H9 (cell line): Measurements from ENCODE around the gene KLHL13. TPM values are rescaled to one million over a fixed set of nuclear protein-coding genes. Genes with fewer than 3 reads are reported as not detected.

Source experiments
- DNase-seq: peaks from one replicate; pipeline ENCODE4 v3.0.0-alpha.2; 2017
- H2AFZ ChIP-seq: one replicate; pipeline ENCODE4 v1.6.1; 2013; ENCODE audit warnings: mild to moderate bottlenecking, low read length, control low read depth, moderate library complexity
- H2AK5ac ChIP-seq: 2 replicates; pipeline ENCODE4 v1.6.1; 2013; ENCODE audit warnings: low read length, control low read depth, mixed read lengths; ENCODE audit not compliant: insufficient read length
- H2BK120ac ChIP-seq: one replicate; pipeline ENCODE4 v1.6.1; 2013; ENCODE audit warnings: low read depth, mild to moderate bottlenecking, low read length, control low read depth, inconsistent platforms; ENCODE audit not compliant: poor library complexity, severe bottlenecking
- H2BK12ac ChIP-seq: 2 replicates; pipeline ENCODE4 v1.6.1; 2013; ENCODE audit warnings: low read length, control low read depth, mixed read lengths, low read depth; ENCODE audit not compliant: insufficient read length
- H2BK15ac ChIP-seq: 2 replicates; pipeline ENCODE4 v1.6.1; 2013; ENCODE audit warnings: low read depth, low read length, control low read depth
- H2BK20ac ChIP-seq: one replicate; pipeline ENCODE4 v1.6.1; 2013; ENCODE audit warnings: low read depth, mild to moderate bottlenecking, low read length, control low read depth, inconsistent platforms; ENCODE audit not compliant: poor library complexity, severe bottlenecking
- H2BK5ac ChIP-seq: 2 replicates; pipeline ENCODE4 v1.6.1; 2013; ENCODE audit warnings: low read length, control low read depth, mixed read lengths; ENCODE audit not compliant: insufficient read length
- H3K14ac ChIP-seq: 2 replicates; pipeline ENCODE4 v1.6.1; 2013; ENCODE audit warnings: low read length, control low read depth; ENCODE audit not compliant: insufficient read depth
- H3K18ac ChIP-seq: 2 replicates; pipeline ENCODE4 v1.6.1; 2013; ENCODE audit warnings: low read depth, mild to moderate bottlenecking, mixed read lengths, low read length, control low read depth; ENCODE audit not compliant: insufficient read length
- H3K23ac ChIP-seq: 2 replicates; pipeline ENCODE4 v1.6.1; 2013; ENCODE audit warnings: low read length, control low read depth, mixed read lengths, low read depth; ENCODE audit not compliant: insufficient read length
- H3K23me2 ChIP-seq: 2 replicates; pipeline ENCODE4 v1.6.1; 2013; ENCODE audit warnings: low read depth, mild to moderate bottlenecking, mixed read lengths, low read length, control low read depth; ENCODE audit not compliant: insufficient read length, poor library complexity, severe bottlenecking
- H3K27ac ChIP-seq: 2 replicates; pipeline ENCODE4 v1.5.1; 2013; ENCODE audit warnings: low read length, control low read depth, mixed read lengths, low read depth; ENCODE audit not compliant: insufficient read length
- H3K27me3 ChIP-seq: 2 replicates; pipeline ENCODE4 v1.6.1; 2013; ENCODE audit warnings: low read length, control low read depth, inconsistent platforms; ENCODE audit not compliant: insufficient read depth
- H3K4ac ChIP-seq: 2 replicates; pipeline ENCODE4 v1.6.1; 2013; ENCODE audit warnings: low read depth, mild to moderate bottlenecking, control low read depth, inconsistent platforms, low read length, moderate library complexity
- H3K4me1 ChIP-seq: 2 replicates; pipeline ENCODE4 v1.6.1; 2013; ENCODE audit warnings: low read length, control low read depth, inconsistent platforms; ENCODE audit not compliant: insufficient read depth
- H3K4me2 ChIP-seq: 2 replicates; pipeline ENCODE4 v1.6.1; 2013; ENCODE audit warnings: low read length, control low read depth, mixed read lengths; ENCODE audit not compliant: insufficient read length, insufficient read depth
- H3K56ac ChIP-seq: 2 replicates; pipeline ENCODE4 v1.6.1; 2013; ENCODE audit warnings: low read depth, mild to moderate bottlenecking, mixed read lengths, low read length, control low read depth; ENCODE audit not compliant: insufficient read length
- H3K79me1 ChIP-seq: 2 replicates; pipeline ENCODE4 v1.6.1; 2013; ENCODE audit warnings: low read depth, mild to moderate bottlenecking, moderate library complexity, low read length, control low read depth, inconsistent platforms; ENCODE audit not compliant: insufficient read depth, poor library complexity, severe bottlenecking
- H3K79me2 ChIP-seq: 2 replicates; pipeline ENCODE4 v1.6.1; 2013; ENCODE audit warnings: low read length, control low read depth, inconsistent platforms; ENCODE audit not compliant: insufficient read depth
- H3K9ac ChIP-seq: 2 replicates; pipeline ENCODE4 v1.6.1; 2013; ENCODE audit warnings: low read length, control low read depth, mixed read lengths; ENCODE audit not compliant: insufficient read length; ENCODE audit errors: extremely low read depth
- H3K9me3 ChIP-seq: one replicate; pipeline ENCODE4 v1.6.1; 2013; ENCODE audit warnings: low read depth, low read length, inconsistent platforms; ENCODE audit not compliant: control insufficient read depth
- H3T11ph ChIP-seq: one replicate; pipeline ENCODE4 v1.6.1; 2013; ENCODE audit warnings: mild to moderate bottlenecking, low read length, control low read depth, inconsistent platforms
- H4K20me1 ChIP-seq: one replicate; pipeline ENCODE4 v1.6.1; 2013; ENCODE audit not compliant: control insufficient read depth, insufficient read length, insufficient read depth
- H4K5ac ChIP-seq: 2 replicates; pipeline ENCODE4 v1.6.1; 2013; ENCODE audit warnings: low read depth, mild to moderate bottlenecking, mixed read lengths, low read length, control low read depth; ENCODE audit not compliant: insufficient read length
- H4K8ac ChIP-seq: replicated peaks from 2 replicates; pipeline ENCODE4 v1.6.1; 2013; ENCODE audit warnings: low read length, control low read depth, mixed read lengths, low read depth; ENCODE audit not compliant: insufficient read length
- H4K91ac ChIP-seq: 2 replicates; pipeline ENCODE4 v1.6.1; 2013; ENCODE audit warnings: low read depth, mild to moderate bottlenecking, moderate library complexity, mixed read lengths, low read length, control low read depth; ENCODE audit not compliant: insufficient read length
- H3K27ac Mint-ChIP-seq, 3 experiments: 2 replicates in 2 of 3; 3 replicates in 1 of 3; pipeline ENCODE4 v1.8.0; 2020 to 2021; ENCODE audit warnings: mixed read lengths in 3 of 3, mild to moderate bottlenecking in 1 of 3, moderate library complexity in 1 of 3
- H3K27me3 Mint-ChIP-seq: 2 replicates; pipeline ENCODE4 v1.8.0; 2021; ENCODE audit warnings: low read depth, mild to moderate bottlenecking, moderate library complexity, mixed read lengths
- H3K36me3 Mint-ChIP-seq, 3 experiments: 2 replicates in 2 of 3; 3 replicates in 1 of 3; pipeline ENCODE4 v1.8.0; 2020 to 2021; ENCODE audit warnings: low read depth in 3 of 3, mixed read lengths in 3 of 3; ENCODE audit not compliant: insufficient read depth in 1 of 3
- H3K4me1 Mint-ChIP-seq, 2 experiments: 2 replicates each; pipeline ENCODE4 v1.8.0; 2020; ENCODE audit warnings: mixed read lengths in 2 of 2
- H3K4me3 Mint-ChIP-seq, 2 experiments: 2 replicates in 1 of 2; 3 replicates in 1 of 2; pipeline ENCODE4 v1.8.0; 2020 to 2021; ENCODE audit warnings: mild to moderate bottlenecking in 2 of 2, mixed read lengths in 2 of 2, moderate library complexity in 1 of 2
- H3K9me3 Mint-ChIP-seq, 2 experiments: 2 replicates in 1 of 2; 3 replicates in 1 of 2; pipeline ENCODE4 v1.8.0; 2020; ENCODE audit warnings: mild to moderate bottlenecking in 2 of 2, mixed read lengths in 2 of 2, moderate library complexity in 1 of 2
- WGBS: extraction: QIAGEN DNeasy Blood & Tissue Kit; methylation state at CpG from one replicate; pipeline ENCODE4 v1.1.7; 2013; ENCODE audit warnings: missing lambda C conversion rate, low lambda C conversion rate, mixed read lengths; ENCODE audit not compliant: insufficient read length; ENCODE audit errors: extremely low coverage; 5-methylcytosine and 5-hydroxymethylcytosine counted together
- total RNA-seq: library from RNA; stranded (reverse); gene quantifications from 2 replicates; pipeline ENCODE4 v1.2.1, GENCODE V29; 2021
- TF ChIP-seq, protein P1 (sequence below): fragments of 200-600 bp; sonication (generic); conservative IDR thresholded peaks from 3 replicates; pipeline ENCODE4 v1.8.0; 2021; ENCODE audit warnings: antibody characterized with exemption, mild to moderate bottlenecking

Gene KLHL13
- total RNA-seq, 1 experiment from 2014 or later = 4.1 TPM

DNA sequence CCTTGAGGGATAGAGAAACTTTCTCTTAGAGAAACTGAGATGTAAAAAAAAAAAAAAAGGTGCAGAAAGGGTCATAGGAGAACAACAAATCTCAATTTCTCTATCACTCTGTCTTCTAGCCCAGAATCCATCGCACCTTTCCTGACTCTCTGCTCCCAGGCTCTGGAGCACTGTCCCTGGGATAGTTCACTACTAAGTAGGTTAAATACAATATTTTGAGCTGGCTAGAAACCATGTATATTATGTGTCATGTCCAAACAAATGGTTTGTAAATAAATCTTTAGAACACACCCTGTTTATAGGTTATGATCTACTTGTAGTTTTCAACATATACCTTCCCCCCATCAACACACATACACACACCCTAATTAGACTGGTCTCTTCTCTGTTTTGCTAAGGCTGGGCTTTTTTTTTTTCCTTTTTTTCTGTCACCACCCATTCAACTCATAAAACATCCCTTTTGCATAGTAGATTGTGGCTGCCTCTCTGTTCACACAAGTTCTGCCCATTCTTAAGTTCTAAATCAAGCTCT lies 124.4 kb downstream of the KLHL13 start:
- no peak overlapping the region for H3K14ac ChIP-seq
- H3K27ac ChIP-seq = no peak overlapping the region
- H3K27me3 ChIP-seq = no peaks in the 10 kb centered on the region
- no peak overlapping the region for H3K56ac ChIP-seq
- no peak overlapping the region for H3T11ph ChIP-seq
- no peak overlapping the region for H2BK15ac ChIP-seq
- no peak overlapping the region for H3K4me2 ChIP-seq
- H3K4me1 ChIP-seq = no peaks in the 10 kb centered on the region
- no peak overlapping the region for H2BK120ac ChIP-seq
- Mint-ChIP-seq H3K4me3 (no peak overlapping the region), H3K36me3 (peaks cover 0 to 4% (median 0%) of the 10 kb centered on the region in 3 experiments; a peak in 1 of 7 replicates), H3K27ac (no peak overlapping the region), H3K9me3 (peaks cover 2 to 49% of the 10 kb centered on the region in 2 experiments; a peak in 4 of 5 replicates), H3K27me3 (no peaks in the 10 kb centered on the region; the same call in 1 of the 2 replicates), H3K4me1 (peaks cover 3 to 4% of the 10 kb centered on the region in 2 experiments; a peak in 1 of 4 replicates)
- no peak overlapping the region for H2BK12ac ChIP-seq
- no peak overlapping the region for H4K91ac ChIP-seq
- DNase-seq = no peak
- no peak overlapping the region for H2AK5ac ChIP-seq
- H3K23me2 ChIP-seq = no peaks in the 10 kb centered on the region
- WGBS = no CpG with 5 or more reads among the region's 1 CpG
- no peaks in the 10 kb centered on the region for H3K79me2 ChIP-seq
- no peaks in the 10 kb centered on the region for H3K79me1 ChIP-seq
- no peak overlapping the region for H2BK5ac ChIP-seq
- H2AFZ ChIP-seq = no peak overlapping the region
- TF ChIP-seq, protein P1, sequence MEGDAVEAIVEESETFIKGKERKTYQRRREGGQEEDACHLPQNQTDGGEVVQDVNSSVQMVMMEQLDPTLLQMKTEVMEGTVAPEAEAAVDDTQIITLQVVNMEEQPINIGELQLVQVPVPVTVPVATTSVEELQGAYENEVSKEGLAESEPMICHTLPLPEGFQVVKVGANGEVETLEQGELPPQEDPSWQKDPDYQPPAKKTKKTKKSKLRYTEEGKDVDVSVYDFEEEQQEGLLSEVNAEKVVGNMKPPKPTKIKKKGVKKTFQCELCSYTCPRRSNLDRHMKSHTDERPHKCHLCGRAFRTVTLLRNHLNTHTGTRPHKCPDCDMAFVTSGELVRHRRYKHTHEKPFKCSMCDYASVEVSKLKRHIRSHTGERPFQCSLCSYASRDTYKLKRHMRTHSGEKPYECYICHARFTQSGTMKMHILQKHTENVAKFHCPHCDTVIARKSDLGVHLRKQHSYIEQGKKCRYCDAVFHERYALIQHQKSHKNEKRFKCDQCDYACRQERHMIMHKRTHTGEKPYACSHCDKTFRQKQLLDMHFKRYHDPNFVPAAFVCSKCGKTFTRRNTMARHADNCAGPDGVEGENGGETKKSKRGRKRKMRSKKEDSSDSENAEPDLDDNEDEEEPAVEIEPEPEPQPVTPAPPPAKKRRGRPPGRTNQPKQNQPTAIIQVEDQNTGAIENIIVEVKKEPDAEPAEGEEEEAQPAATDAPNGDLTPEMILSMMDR = no peak
- no peak overlapping the region for H3K4ac ChIP-seq
- no peak overlapping the region for H3K18ac ChIP-seq
- H3K9ac ChIP-seq = no peak overlapping the region
- no peak overlapping the region for H4K5ac ChIP-seq
- H4K20me1 ChIP-seq = no peaks in the 10 kb centered on the region
- H3K9me3 ChIP-seq = peaks cover 17% of the 10 kb centered on the region
- no peak overlapping the region for H4K8ac ChIP-seq
- no peak overlapping the region for H2BK20ac ChIP-seq
- H3K23ac ChIP-seq = no peak overlapping the region
